RKO (cell line): ENCODE measurements around the gene SPANXB1.
"Not testable (repeated sequence)": the region's sequence is repeated elsewhere in the genome, so short reads cannot be mapped to it uniquely, and the experiment has no call there.

Source experiments
- DNase-seq: peaks from one replicate; pipeline ENCODE4 v3.0.0-alpha.2; 2016; ENCODE audit warnings: low spot score

Gene SPANXB1, protein sequence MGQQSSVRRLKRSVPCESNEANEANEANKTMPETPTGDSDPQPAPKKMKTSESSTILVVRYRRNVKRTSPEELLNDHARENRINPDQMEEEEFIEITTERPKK

DNA sequence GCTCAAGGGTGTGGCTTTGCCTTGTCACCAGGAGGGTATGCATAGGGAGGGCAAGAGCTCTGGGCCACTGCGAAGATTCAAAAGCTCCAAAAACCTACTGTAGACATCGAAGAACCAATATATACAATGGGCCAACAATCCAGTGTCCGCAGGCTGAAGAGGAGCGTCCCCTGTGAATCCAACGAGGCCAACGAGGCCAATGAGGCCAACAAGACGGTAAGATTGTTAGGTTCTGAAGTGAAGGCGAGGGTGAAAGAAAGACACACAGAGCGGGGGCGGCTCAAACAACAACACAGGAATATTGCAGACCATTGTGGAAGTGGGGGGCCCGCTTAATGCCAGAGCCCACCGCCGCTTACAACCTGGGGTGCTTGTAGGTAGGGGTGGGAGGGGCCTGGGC is at the start of gene SPANXB1:
Gene SPANXB1 (plus strand): TSS at position 27 of the 400 bp plus-strand sequence. CDS start 100 bp downstream, at position 127.
- not testable (repeated sequence) for DNase-seq

DNA sequence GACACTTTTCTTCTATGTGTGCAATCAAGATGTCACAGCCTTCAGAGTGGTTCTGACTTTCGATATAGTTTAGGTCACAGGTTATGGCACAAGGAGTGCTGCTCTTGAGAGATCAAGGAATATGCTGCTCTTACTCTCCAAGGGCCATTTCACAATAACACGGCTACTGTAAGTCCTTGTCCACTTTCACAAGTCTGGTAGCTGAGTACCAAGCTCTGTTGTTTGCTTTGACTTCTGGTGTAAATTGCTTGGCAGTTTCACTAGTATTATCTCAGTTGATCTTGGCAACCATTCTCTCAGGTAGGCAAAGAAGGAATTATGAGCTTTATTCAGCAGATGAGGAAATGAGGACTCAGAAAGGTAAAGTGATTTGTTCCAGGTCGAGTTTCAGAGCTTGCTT is 35.4 kb upstream of the SPANXB1 start:
- no peak for DNase-seq

- no peak for DNase-seq
These were observed 31.1 kb upstream of the SPANXB1 start for GRCh38 chrX:140971099-140971795.

GRCh38 chrX:140975472-140975871 is 26.9 kb upstream of the SPANXB1 start:
- DNase-seq = no peak

DNA sequence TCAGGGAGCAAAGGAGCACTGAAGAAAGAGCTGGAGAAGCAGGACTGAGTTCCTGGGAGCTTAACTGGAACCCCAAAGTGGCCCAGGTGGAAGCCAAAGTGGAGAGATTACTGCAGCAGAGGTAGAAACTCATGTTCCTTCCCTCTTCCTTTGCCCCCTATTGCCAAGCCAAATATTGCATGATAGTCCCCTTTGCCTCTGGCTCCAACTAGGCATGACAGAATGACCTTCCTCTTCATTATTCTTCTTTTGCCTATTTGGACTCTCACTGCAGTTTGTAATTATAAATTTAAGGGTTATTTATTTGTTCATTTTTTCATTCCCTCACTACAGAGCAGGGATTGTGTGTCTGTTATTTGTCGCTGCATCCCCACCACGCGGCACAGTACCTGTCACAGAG is 22.1 kb upstream of the SPANXB1 start:
- DNase-seq = no peak

DNA sequence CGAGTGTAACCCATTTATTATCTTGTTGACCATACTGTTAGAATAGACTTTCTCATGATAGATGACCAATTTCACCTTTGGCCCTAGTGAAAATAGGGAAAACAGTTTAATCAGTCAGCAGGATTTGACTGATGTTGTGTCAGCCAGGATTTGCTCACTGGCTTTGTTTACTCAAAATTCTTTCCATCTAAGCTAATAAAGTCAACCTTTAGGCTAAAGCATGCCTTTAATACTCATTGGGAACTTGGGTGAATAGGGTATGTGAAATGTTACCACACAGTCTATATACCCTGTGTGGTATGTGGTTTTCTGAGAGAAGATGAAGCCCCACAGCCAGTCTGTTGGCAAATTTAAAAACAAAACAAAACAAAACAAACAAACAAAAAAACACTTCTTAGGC is 18.7 kb upstream of the SPANXB1 start:
- DNase-seq = no peak

- not testable (repeated sequence) for DNase-seq
These were observed 2.8 kb downstream of the SPANXB1 start for GRCh38 chrX:141005243-141005642.

DNA sequence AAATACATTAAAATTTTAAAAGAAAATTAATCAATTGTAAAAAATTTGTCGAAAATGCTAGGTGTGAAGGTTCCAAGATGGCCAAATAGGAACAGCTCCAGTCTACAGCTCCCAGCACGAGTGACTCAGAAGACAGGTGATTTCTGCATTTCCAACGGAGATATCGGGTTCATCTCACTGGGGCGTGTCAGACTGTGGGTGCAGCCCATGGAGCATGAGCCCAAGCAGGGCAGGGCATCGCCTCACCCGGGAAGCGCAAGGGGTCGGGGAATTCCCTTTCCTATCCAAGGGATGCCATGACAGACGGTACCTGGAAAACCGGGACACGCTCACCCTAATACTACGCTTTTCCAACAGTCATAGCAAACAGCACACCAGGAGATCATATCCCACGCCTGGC is 41.9 kb downstream of the SPANXB1 start:
- not testable (repeated sequence) for DNase-seq

- not testable (repeated sequence) for DNase-seq
These were observed 47.5 kb downstream of the SPANXB1 start for GRCh38 chrX:141049878-141050277.

DNA sequence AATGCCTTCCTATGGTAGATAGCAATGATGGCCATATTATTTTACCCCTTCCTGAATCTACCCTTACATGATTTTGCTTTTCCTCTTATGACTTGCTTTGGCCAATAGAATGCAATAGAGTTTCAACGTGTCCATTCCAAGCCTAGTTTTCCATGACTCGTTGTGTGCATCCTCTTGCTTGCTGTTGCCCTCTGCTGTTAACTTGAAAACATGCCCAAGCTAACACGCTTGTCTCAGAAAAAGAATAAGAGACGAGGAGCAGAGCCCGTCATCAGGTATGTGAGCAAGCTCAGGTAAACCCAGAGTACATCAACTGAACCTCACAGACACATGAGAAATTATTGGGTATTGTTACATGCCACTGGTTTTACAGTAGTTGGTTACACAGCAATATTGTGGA is 49.7 kb downstream of the SPANXB1 start:
- DNase-seq = not testable (repeated sequence)
